ENCODE data around the gene PDXP.

- TF ChIP-seq, protein P1, sequence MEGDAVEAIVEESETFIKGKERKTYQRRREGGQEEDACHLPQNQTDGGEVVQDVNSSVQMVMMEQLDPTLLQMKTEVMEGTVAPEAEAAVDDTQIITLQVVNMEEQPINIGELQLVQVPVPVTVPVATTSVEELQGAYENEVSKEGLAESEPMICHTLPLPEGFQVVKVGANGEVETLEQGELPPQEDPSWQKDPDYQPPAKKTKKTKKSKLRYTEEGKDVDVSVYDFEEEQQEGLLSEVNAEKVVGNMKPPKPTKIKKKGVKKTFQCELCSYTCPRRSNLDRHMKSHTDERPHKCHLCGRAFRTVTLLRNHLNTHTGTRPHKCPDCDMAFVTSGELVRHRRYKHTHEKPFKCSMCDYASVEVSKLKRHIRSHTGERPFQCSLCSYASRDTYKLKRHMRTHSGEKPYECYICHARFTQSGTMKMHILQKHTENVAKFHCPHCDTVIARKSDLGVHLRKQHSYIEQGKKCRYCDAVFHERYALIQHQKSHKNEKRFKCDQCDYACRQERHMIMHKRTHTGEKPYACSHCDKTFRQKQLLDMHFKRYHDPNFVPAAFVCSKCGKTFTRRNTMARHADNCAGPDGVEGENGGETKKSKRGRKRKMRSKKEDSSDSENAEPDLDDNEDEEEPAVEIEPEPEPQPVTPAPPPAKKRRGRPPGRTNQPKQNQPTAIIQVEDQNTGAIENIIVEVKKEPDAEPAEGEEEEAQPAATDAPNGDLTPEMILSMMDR (IDR thresholded peaks at IDR 0.05) = no peak
- no peak for TF ChIP-seq POLR2A (IDR thresholded peaks at IDR 0.05)
These were observed 52.2 kb downstream of the PDXP start for GRCh38 chr22:37710675-37711074.

Data from esophagus squamous epithelium (tissue), 4 donors.